Caco-2 (cell line): Measurements from ENCODE around the gene RANBP17. TPM values are rescaled to one million over a fixed set of nuclear protein-coding genes. Genes with fewer than 3 reads are reported as not detected.

Experiments used
- BruUV-seq: library from RNA; stranded (reverse); fragments of 400-500 nt; replicated peaks from 2 replicates; lab custom pipeline; 2021; lab: Mats Ljungman, UMichigan
- CTCF ChIA-PET: fragments of 300-600 bp; sonication (Branson Sonifier 250); formaldehyde crosslinking; loops from one replicate; lab custom pipeline; 2022; ENCODE audit warnings: antibody characterized with exemption; lab: Charles Lee
- POLR2A ChIA-PET: fragments of 300-600 bp; sonication (Branson Sonifier 250); formaldehyde crosslinking; loops from one replicate; lab custom pipeline; 2022; ENCODE audit warnings: antibody characterized with exemption; lab: Charles Lee
- DNase-seq, 2 experiments: peaks; one replicate each; pipeline versions ENCODE4 v3.0.0 to v3.0.0-alpha.2; 2020 to 2022
- H3K27me3 ChIP-seq: replicated peaks from 2 replicates; pipeline ENCODE4 v1.6.0; 2011; ENCODE audit warnings: low read length; ENCODE audit not compliant: control insufficient read depth, insufficient read depth
- H3K36me3 ChIP-seq: 2 replicates; pipeline ENCODE4 v1.5.1; 2011; ENCODE audit warnings: low read length; ENCODE audit not compliant: control insufficient read depth, insufficient read depth
- H3K4me1 ChIP-seq: fragments of 250-450 bp; sonication (Bioruptor Pico); 2 replicates; pipeline ENCODE4 v1.5.1; 2020; ENCODE audit warnings: mild to moderate bottlenecking
- H3K4me3 ChIP-seq: 2 replicates; pipeline ENCODE4 v1.5.1; 2011; ENCODE audit warnings: low read depth, mild to moderate bottlenecking, control low read depth, low read length
- H3K9me3 ChIP-seq: fragments of 250-450 bp; sonication (Bioruptor Pico); 2 replicates; pipeline ENCODE4 v1.5.1; 2020; ENCODE audit warnings: mild to moderate bottlenecking, moderate library complexity
- H3K27ac Mint-ChIP-seq: one replicate; pipeline ENCODE4 v1.8.0; 2022; ENCODE audit warnings: mixed read lengths; ENCODE audit not compliant: unreplicated experiment
- H3K27me3 Mint-ChIP-seq: one replicate; pipeline ENCODE4 v1.8.0; 2022; ENCODE audit warnings: mixed read lengths; ENCODE audit not compliant: insufficient read depth, unreplicated experiment
- H3K36me3 Mint-ChIP-seq: one replicate; pipeline ENCODE4 v1.8.0; 2022; ENCODE audit warnings: mild to moderate bottlenecking, mixed read lengths; ENCODE audit not compliant: insufficient read depth, unreplicated experiment
- H3K4me1 Mint-ChIP-seq: one replicate; pipeline ENCODE4 v1.8.0; 2022; ENCODE audit warnings: low read depth, mixed read lengths; ENCODE audit not compliant: unreplicated experiment
- H3K4me3 Mint-ChIP-seq: one replicate; pipeline ENCODE4 v1.8.0; 2022; ENCODE audit warnings: mild to moderate bottlenecking, moderate library complexity, mixed read lengths; ENCODE audit not compliant: unreplicated experiment
- H3K9me3 Mint-ChIP-seq: one replicate; pipeline ENCODE4 v1.8.0; 2022; ENCODE audit warnings: mixed read lengths; ENCODE audit not compliant: unreplicated experiment
- intact Hi-C: fragments of 100-400 bp; cut with micrococcal nuclease; formaldehyde crosslinking; loops from one replicate; pipeline ENCODE4 v1.10.0; 2022; ENCODE audit not compliant: unreplicated experiment
- total RNA-seq: library from RNA; stranded (reverse); gene quantifications from 2 replicates; pipeline ENCODE4 v1.2.3, GENCODE V29; 2022
- TF ChIP-seq, protein P1 (sequence below), 2 experiments: fragments of 200-600 bp in 1 of 2; IDR thresholded peaks; 1 replicate in 1 of 2; 2 replicates in 1 of 2; pipeline versions ENCODE4 v1.5.1 to v1.8.0; 2011 to 2022; ENCODE audit warnings: antibody characterized with exemption in 1 of 2, control low read depth in 1 of 2, inconsistent platforms in 1 of 2, low read depth in 1 of 2, low read length in 1 of 2, mild to moderate bottlenecking in 1 of 2, moderate library complexity in 1 of 2; ENCODE audit not compliant: insufficient read depth in 1 of 2, severe bottlenecking in 1 of 2, unreplicated experiment in 1 of 2

RANBP17 gene
- total RNA-seq, 1 experiment from 2014 or later, result 28.2 TPM

DNA sequence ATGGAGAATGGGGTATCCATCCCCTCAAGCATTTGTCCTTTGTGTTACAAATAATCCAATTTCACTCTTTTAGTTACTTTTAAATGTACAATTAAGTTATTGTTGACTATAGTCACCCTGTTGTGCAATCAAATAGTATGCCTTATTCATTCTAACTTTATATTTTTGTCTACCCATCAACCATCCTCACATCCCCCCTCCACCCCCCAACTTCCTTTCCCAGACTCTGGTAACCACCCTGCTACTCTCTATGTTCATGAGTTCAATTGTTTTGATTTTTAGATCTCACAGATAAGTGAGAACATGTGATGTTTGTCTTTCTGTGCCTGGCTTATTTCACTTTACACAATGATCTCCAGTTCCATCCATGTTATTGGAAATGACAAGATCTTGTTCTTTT lies 15.4 kb upstream of the RANBP17 start:
- H3K27me3 Mint-ChIP-seq, result peaks cover 3% of the 10 kb centered on the region
- BruUV-seq, result no TSS peak
- ChIA-PET CTCF (no interaction called here), POLR2A (no interaction called here)
- no peaks in the 10 kb centered on the region for H3K4me1 ChIP-seq
- no peak overlapping the region for H3K4me3 Mint-ChIP-seq
- H3K27ac Mint-ChIP-seq, result no peak overlapping the region
- H3K4me3 ChIP-seq, result no peak overlapping the region
- intact Hi-C loops, result no loop called here
- DNase-seq, result no peak
- H3K9me3 ChIP-seq, result no peaks in the 10 kb centered on the region
- no peaks in the 10 kb centered on the region for H3K36me3 Mint-ChIP-seq
- H3K4me1 Mint-ChIP-seq, result no peaks in the 10 kb centered on the region
- no peaks in the 10 kb centered on the region for H3K27me3 ChIP-seq
- H3K36me3 ChIP-seq, result no peaks in the 10 kb centered on the region
- TF ChIP-seq, protein P1, sequence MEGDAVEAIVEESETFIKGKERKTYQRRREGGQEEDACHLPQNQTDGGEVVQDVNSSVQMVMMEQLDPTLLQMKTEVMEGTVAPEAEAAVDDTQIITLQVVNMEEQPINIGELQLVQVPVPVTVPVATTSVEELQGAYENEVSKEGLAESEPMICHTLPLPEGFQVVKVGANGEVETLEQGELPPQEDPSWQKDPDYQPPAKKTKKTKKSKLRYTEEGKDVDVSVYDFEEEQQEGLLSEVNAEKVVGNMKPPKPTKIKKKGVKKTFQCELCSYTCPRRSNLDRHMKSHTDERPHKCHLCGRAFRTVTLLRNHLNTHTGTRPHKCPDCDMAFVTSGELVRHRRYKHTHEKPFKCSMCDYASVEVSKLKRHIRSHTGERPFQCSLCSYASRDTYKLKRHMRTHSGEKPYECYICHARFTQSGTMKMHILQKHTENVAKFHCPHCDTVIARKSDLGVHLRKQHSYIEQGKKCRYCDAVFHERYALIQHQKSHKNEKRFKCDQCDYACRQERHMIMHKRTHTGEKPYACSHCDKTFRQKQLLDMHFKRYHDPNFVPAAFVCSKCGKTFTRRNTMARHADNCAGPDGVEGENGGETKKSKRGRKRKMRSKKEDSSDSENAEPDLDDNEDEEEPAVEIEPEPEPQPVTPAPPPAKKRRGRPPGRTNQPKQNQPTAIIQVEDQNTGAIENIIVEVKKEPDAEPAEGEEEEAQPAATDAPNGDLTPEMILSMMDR (IDR thresholded peaks at IDR 0.05; ENCODE audit: insufficient read depth in 1 of 2, low read depth in 1 of 2, low read length in 1 of 2, severe bottlenecking in 1 of 2, unreplicated experiment in 1 of 2), result no peak
- H3K9me3 Mint-ChIP-seq, result peaks cover 10% of the 10 kb centered on the region

DNA sequence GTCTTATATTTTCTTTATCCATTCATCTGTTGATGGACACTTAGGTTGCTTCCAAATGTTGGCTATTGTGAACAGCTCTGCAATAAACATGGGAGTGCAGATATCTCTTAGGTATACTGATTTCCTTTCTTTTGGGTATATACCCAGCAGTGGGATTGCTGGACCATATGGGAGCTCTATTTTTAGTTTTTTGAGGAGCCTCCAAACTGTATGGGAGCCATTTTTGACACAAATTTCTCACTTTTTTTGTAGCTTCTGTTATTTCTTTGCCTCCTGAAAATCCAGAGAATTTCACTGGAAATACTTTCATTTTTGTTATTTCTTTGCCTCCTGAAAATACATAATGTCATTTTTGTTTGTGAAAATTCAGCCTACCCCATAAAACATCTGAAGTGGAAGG lies 15.0 kb upstream of the RANBP17 start:
- H3K9me3 Mint-ChIP-seq, result peaks cover 10% of the 10 kb centered on the region
- no peaks in the 10 kb centered on the region for H3K4me1 ChIP-seq
- no peak for DNase-seq
- H3K4me3 ChIP-seq, result no peak overlapping the region
- no peaks in the 10 kb centered on the region for H3K4me1 Mint-ChIP-seq
- no peaks in the 10 kb centered on the region for H3K36me3 ChIP-seq
- intact Hi-C loops, result no loop called here
- peaks cover 3% of the 10 kb centered on the region for H3K27me3 Mint-ChIP-seq
- no peak overlapping the region for H3K4me3 Mint-ChIP-seq
- no peaks in the 10 kb centered on the region for H3K27me3 ChIP-seq
- H3K36me3 Mint-ChIP-seq, result no peaks in the 10 kb centered on the region
- CTCF ChIA-PET, result no interaction called here
- H3K27ac Mint-ChIP-seq, result no peak overlapping the region
- POLR2A ChIA-PET, result no interaction called here
- H3K9me3 ChIP-seq, result no peaks in the 10 kb centered on the region
- no TSS peak for BruUV-seq
- TF ChIP-seq, protein P1 (IDR thresholded peaks at IDR 0.05; ENCODE audit: insufficient read depth in 1 of 2, low read depth in 1 of 2, low read length in 1 of 2, severe bottlenecking in 1 of 2, unreplicated experiment in 1 of 2), result no peak

GRCh38 chr5:170848033-170848432 lies 13.8 kb upstream of the RANBP17 start:
- CTCF ChIA-PET, result interaction anchor here (0.6 kb wide), 2 partner anchors 125 to 382 kb away, joined by 3 read pairs; no protein-coding TSS in a partner anchor
- POLR2A ChIA-PET, result no interaction called here

More at GRCh38 chr5:170848033-170848432, 13.8 kb upstream of the RANBP17 start:
- BruUV-seq, result no TSS peak
- Mint-ChIP-seq H3K4me3 (no peak overlapping the region), H3K27ac (no peak overlapping the region), H3K9me3 (peaks cover 10% of the 10 kb centered on the region), H3K4me1 (no peaks in the 10 kb centered on the region), H3K27me3 (peaks cover 3% of the 10 kb centered on the region), H3K36me3 (no peaks in the 10 kb centered on the region)
- TF ChIP-seq, protein P1 (IDR thresholded peaks at IDR 0.05; ENCODE audit: insufficient read depth in 1 of 2, low read depth in 1 of 2, low read length in 1 of 2, severe bottlenecking in 1 of 2, unreplicated experiment in 1 of 2), result no peak
- no peak overlapping the region for H3K4me3 ChIP-seq
- DNase-seq, result no peak
- no peaks in the 10 kb centered on the region for H3K4me1 ChIP-seq
- H3K27me3 ChIP-seq, result no peaks in the 10 kb centered on the region
- no peaks in the 10 kb centered on the region for H3K36me3 ChIP-seq
- no peaks in the 10 kb centered on the region for H3K9me3 ChIP-seq
- intact Hi-C loops, result no loop called here
